K562 (cell line): ENCODE measurements around the gene GDF9. TPM values are rescaled to one million over a fixed set of nuclear protein-coding genes. Genes with fewer than 3 reads are reported as not detected.

ENCODE experiments used
- CXXC5 ChIP-seq: fragments of 250-450 bp; sonication (Bioruptor Pico); IDR thresholded peaks from 2 replicates; pipeline ENCODE4 v1.8.0; 2022; ENCODE audit warnings: inconsistent platforms, mild to moderate bottlenecking, moderate library complexity
- DIDO1 ChIP-seq: fragments of 450-650 bp; IDR thresholded peaks from 2 replicates; pipeline ENCODE4 v1.6.1; 2016; ENCODE audit warnings: low read depth, missing biosample characterization, missing genetic modification characterization
- NR4A1 ChIP-seq, 2 experiments: fragments of 250-450 bp in 1 of 2; fragments of 450-650 bp in 1 of 2; sonication (Bioruptor Pico) in 1 of 2; IDR thresholded peaks; 2 replicates each; pipeline versions ENCODE4 v1.4.0 to v1.6.1; 2016 to 2020; ENCODE audit warnings: mild to moderate bottlenecking in 2 of 2, missing compliant biosample characterization in 1 of 2, missing genetic modification characterization in 1 of 2, moderate library complexity in 1 of 2
- XRCC3 ChIP-seq: fragments of 450-650 bp; IDR thresholded peaks from 2 replicates; pipeline ENCODE4 v1.6.1; 2017; ENCODE audit warnings: mild to moderate bottlenecking, moderate library complexity
- polyA plus RNA-seq, 8 experiments: library from polyadenylated mRNA; depleted of rRNA in 4 of 8; stranded (reverse) in 5 of 8; unstranded in 3 of 8; fragments of >200 nt; fragmentation: Nextera tagmentation in 2 of 8; fragmentation: Illumina TruSeq in 1 of 8; extraction: Ambion mirVana in 2 of 8; extraction: Trizol in 1 of 8; gene quantifications; 2 replicates each; pipeline versions ENCODE4 v1.2.1 to v1.2.3, GENCODE V29; 2011 to 2014; ENCODE audit warnings: inconsistent platforms in 1 of 8, missing spikeins in 1 of 8
- total RNA-seq, 7 experiments: library from RNA; depleted of rRNA in 6 of 7; stranded (reverse); fragments of >200 nt in 6 of 7; fragmentation: Illumina TruSeq in 2 of 7; extraction: Trizol in 2 of 7; gene quantifications; 2 replicates each; pipeline versions ENCODE4 v1.2.1 to v1.2.3, GENCODE V29; 2011 to 2021; ENCODE audit warnings: low replicate concordance in 1 of 7
- TF ChIP-seq, protein P1 (sequence below): sonication (generic); formaldehyde crosslinking; IDR thresholded peaks from 2 replicates; pipeline ENCODE4 v1.8.0; 2022; ENCODE audit warnings: missing genetic modification reagents, mild to moderate bottlenecking, borderline replicate concordance
- TF ChIP-seq, protein P2 (sequence below): fragments of 250-450 bp; sonication (Bioruptor Pico); IDR thresholded peaks from 2 replicates; pipeline ENCODE4 v1.4.0; 2020; ENCODE audit warnings: borderline replicate concordance
- TF ChIP-seq, protein P3 (sequence below): sonication (generic); formaldehyde crosslinking; IDR thresholded peaks from 2 replicates; pipeline ENCODE4 v1.8.0; 2022; ENCODE audit warnings: missing genetic modification reagents, mild to moderate bottlenecking, borderline replicate concordance
- TF ChIP-seq, protein P4 (sequence below): fragments of 450-650 bp; IDR thresholded peaks from 2 replicates; pipeline ENCODE4 v1.6.1; 2016; ENCODE audit warnings: mild to moderate bottlenecking, moderate library complexity

Gene GDF9
- total and polyA plus RNA-seq, 9 of the 15 experiments (the other 6 are each of a cell fraction or from before 2014, with no cell fraction given): 0.10 to 0.70 (median 0.20) TPM; not detected in 1

DNA sequence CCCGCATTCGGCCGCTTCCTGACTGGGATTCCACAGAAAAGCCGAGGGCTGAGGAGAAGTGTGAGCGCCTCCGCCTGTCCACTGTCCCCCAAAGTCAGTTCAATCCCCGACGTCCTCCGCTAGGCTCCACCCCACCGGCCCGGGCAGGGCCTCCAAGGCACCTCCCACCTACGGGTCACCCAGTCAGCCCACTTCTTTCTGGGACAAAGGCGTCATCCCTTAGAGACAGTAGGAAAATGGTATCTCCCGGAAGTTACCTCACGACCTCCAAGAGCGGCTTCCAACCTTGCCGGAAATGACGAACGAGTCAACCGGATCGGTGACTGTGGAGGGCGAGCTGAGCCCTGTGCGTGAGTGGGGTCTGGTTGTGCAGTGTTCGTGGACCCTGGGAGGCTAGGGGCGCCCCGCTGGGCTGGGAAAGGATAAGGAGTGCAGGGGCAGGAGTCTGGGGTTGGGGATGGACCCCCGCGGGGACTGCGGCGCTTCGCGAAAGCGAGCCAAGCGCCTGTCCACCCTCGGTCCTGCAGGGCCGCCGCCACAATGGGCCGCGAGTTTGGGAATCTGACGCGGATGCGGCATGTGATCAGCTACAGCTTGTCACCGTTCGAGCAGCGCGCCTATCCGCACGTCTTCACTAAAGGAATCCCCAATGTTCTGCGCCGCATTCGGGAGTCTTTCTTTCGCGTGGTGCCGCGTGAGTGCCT lies at the start of gene GDF9, which contains the start of gene UQCRQ (continued):
- no peak for TF ChIP-seq DIDO1 (tag)
- TF ChIP-seq, protein P1, sequence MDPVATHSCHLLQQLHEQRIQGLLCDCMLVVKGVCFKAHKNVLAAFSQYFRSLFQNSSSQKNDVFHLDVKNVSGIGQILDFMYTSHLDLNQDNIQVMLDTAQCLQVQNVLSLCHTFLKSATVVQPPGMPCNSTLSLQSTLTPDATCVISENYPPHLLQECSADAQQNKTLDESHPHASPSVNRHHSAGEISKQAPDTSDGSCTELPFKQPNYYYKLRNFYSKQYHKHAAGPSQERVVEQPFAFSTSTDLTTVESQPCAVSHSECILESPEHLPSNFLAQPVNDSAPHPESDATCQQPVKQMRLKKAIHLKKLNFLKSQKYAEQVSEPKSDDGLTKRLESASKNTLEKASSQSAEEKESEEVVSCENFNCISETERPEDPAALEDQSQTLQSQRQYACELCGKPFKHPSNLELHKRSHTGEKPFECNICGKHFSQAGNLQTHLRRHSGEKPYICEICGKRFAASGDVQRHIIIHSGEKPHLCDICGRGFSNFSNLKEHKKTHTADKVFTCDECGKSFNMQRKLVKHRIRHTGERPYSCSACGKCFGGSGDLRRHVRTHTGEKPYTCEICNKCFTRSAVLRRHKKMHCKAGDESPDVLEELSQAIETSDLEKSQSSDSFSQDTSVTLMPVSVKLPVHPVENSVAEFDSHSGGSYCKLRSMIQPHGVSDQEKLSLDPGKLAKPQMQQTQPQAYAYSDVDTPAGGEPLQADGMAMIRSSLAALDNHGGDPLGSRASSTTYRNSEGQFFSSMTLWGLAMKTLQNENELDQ (CRISPR knock-in tag): no peak
- TF ChIP-seq, protein P2, sequence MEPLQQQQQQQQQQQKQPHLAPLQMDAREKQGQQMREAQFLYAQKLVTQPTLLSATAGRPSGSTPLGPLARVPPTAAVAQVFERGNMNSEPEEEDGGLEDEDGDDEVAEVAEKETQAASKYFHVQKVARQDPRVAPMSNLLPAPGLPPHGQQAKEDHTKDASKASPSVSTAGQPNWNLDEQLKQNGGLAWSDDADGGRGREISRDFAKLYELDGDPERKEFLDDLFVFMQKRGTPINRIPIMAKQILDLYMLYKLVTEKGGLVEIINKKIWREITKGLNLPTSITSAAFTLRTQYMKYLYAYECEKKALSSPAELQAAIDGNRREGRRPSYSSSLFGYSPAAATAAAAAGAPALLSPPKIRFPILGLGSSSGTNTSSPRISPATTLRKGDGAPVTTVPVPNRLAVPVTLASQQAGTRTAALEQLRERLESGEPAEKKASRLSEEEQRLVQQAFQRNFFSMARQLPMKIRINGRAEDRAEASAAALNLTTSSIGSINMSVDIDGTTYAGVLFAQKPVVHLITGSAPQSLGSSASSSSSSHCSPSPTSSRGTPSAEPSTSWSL (CRISPR knock-in tag): no peak
- TF ChIP-seq NR4A1 (CRISPR knock-in tag; IDR thresholded peaks at IDR 0.05): no peak
- TF ChIP-seq NR4A1 (tag; IDR thresholded peaks at IDR 0.05): peak; percentile 6; the same call in 1 of the 2 replicates
- TF ChIP-seq XRCC3: no peak
- TF ChIP-seq CXXC5 (CRISPR knock-in tag): peak; percentile 70
- TF ChIP-seq, protein P3, sequence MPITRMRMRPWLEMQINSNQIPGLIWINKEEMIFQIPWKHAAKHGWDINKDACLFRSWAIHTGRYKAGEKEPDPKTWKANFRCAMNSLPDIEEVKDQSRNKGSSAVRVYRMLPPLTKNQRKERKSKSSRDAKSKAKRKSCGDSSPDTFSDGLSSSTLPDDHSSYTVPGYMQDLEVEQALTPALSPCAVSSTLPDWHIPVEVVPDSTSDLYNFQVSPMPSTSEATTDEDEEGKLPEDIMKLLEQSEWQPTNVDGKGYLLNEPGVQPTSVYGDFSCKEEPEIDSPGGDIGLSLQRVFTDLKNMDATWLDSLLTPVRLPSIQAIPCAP (CRISPR knock-in tag): no peak
- TF ChIP-seq, protein P4, sequence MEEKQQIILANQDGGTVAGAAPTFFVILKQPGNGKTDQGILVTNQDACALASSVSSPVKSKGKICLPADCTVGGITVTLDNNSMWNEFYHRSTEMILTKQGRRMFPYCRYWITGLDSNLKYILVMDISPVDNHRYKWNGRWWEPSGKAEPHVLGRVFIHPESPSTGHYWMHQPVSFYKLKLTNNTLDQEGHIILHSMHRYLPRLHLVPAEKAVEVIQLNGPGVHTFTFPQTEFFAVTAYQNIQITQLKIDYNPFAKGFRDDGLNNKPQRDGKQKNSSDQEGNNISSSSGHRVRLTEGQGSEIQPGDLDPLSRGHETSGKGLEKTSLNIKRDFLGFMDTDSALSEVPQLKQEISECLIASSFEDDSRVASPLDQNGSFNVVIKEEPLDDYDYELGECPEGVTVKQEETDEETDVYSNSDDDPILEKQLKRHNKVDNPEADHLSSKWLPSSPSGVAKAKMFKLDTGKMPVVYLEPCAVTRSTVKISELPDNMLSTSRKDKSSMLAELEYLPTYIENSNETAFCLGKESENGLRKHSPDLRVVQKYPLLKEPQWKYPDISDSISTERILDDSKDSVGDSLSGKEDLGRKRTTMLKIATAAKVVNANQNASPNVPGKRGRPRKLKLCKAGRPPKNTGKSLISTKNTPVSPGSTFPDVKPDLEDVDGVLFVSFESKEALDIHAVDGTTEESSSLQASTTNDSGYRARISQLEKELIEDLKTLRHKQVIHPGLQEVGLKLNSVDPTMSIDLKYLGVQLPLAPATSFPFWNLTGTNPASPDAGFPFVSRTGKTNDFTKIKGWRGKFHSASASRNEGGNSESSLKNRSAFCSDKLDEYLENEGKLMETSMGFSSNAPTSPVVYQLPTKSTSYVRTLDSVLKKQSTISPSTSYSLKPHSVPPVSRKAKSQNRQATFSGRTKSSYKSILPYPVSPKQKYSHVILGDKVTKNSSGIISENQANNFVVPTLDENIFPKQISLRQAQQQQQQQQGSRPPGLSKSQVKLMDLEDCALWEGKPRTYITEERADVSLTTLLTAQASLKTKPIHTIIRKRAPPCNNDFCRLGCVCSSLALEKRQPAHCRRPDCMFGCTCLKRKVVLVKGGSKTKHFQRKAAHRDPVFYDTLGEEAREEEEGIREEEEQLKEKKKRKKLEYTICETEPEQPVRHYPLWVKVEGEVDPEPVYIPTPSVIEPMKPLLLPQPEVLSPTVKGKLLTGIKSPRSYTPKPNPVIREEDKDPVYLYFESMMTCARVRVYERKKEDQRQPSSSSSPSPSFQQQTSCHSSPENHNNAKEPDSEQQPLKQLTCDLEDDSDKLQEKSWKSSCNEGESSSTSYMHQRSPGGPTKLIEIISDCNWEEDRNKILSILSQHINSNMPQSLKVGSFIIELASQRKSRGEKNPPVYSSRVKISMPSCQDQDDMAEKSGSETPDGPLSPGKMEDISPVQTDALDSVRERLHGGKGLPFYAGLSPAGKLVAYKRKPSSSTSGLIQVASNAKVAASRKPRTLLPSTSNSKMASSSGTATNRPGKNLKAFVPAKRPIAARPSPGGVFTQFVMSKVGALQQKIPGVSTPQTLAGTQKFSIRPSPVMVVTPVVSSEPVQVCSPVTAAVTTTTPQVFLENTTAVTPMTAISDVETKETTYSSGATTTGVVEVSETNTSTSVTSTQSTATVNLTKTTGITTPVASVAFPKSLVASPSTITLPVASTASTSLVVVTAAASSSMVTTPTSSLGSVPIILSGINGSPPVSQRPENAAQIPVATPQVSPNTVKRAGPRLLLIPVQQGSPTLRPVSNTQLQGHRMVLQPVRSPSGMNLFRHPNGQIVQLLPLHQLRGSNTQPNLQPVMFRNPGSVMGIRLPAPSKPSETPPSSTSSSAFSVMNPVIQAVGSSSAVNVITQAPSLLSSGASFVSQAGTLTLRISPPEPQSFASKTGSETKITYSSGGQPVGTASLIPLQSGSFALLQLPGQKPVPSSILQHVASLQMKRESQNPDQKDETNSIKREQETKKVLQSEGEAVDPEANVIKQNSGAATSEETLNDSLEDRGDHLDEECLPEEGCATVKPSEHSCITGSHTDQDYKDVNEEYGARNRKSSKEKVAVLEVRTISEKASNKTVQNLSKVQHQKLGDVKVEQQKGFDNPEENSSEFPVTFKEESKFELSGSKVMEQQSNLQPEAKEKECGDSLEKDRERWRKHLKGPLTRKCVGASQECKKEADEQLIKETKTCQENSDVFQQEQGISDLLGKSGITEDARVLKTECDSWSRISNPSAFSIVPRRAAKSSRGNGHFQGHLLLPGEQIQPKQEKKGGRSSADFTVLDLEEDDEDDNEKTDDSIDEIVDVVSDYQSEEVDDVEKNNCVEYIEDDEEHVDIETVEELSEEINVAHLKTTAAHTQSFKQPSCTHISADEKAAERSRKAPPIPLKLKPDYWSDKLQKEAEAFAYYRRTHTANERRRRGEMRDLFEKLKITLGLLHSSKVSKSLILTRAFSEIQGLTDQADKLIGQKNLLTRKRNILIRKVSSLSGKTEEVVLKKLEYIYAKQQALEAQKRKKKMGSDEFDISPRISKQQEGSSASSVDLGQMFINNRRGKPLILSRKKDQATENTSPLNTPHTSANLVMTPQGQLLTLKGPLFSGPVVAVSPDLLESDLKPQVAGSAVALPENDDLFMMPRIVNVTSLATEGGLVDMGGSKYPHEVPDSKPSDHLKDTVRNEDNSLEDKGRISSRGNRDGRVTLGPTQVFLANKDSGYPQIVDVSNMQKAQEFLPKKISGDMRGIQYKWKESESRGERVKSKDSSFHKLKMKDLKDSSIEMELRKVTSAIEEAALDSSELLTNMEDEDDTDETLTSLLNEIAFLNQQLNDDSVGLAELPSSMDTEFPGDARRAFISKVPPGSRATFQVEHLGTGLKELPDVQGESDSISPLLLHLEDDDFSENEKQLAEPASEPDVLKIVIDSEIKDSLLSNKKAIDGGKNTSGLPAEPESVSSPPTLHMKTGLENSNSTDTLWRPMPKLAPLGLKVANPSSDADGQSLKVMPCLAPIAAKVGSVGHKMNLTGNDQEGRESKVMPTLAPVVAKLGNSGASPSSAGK: peak; percentile 52; the same call in 1 of the 2 replicates
